HG03135 (cell line): ENCODE results near the gene UPP1.
"Not testable (repeated sequence)": the region's sequence is repeated elsewhere in the genome, so short reads cannot be mapped to it uniquely, and the experiment has no call there.

Experiments used
- ATAC-seq: cut with Tn5 transposase; IDR thresholded peaks from one replicate; pipeline ENCODE4 v1.9.1; 2021; ENCODE audit warnings: mild to moderate bottlenecking, moderate library complexity; ENCODE audit not compliant: unreplicated experiment

The UPP1 gene

GRCh38 chr7:48089046-48090003 is at the start of gene UPP1:
TSS of gene UPP1 (plus strand) at chr7:48089265. CDS start at chr7:48094784, 5,519 bp downstream.
- peak; percentile 55 for ATAC-seq

- ATAC-seq, result no peak
Observed at GRCh38 chr7:48040944-48041652, 48.0 kb upstream of the UPP1 start.

- no peak for ATAC-seq
Observed at GRCh38 chr7:48041653-48041970, 47.5 kb upstream of the UPP1 start.

GRCh38 chr7:48042216-48042615 is 46.8 kb upstream of the UPP1 start:
- ATAC-seq, result no peak

- ATAC-seq, result no peak
Observed at GRCh38 chr7:48042636-48043035, 46.4 kb upstream of the UPP1 start.

- ATAC-seq, result no peak
Observed at GRCh38 chr7:48045195-48045765, 43.8 kb upstream of the UPP1 start.

- ATAC-seq, result no peak
Observed at GRCh38 chr7:48046458-48046857, 42.6 kb upstream of the UPP1 start.

GRCh38 chr7:48048113-48048512 is 41.0 kb upstream of the UPP1 start:
- ATAC-seq, result no peak

GRCh38 chr7:48049850-48050249 is 39.2 kb upstream of the UPP1 start:
- ATAC-seq, result no peak

- ATAC-seq, result no peak
Observed at GRCh38 chr7:48052748-48053147, 36.3 kb upstream of the UPP1 start.

- no peak for ATAC-seq
Observed at GRCh38 chr7:48053736-48054135, 35.3 kb upstream of the UPP1 start.

GRCh38 chr7:48058990-48059389 is 30.1 kb upstream of the UPP1 start:
- ATAC-seq, result no peak

GRCh38 chr7:48059706-48060105 is 29.4 kb upstream of the UPP1 start:
- no peak for ATAC-seq

- ATAC-seq, result no peak
Observed at GRCh38 chr7:48063985-48064384, 25.1 kb upstream of the UPP1 start.

- ATAC-seq, result no peak
Observed at GRCh38 chr7:48067475-48067874, 21.6 kb upstream of the UPP1 start.

- no peak for ATAC-seq
Observed at GRCh38 chr7:48074204-48074654, 14.8 kb upstream of the UPP1 start.

- ATAC-seq, result no peak
Observed at GRCh38 chr7:48077423-48077822, 11.6 kb upstream of the UPP1 start.

GRCh38 chr7:48078470-48078869 is 10.6 kb upstream of the UPP1 start:
- no peak for ATAC-seq

- not testable (repeated sequence) for ATAC-seq
Observed at GRCh38 chr7:48082378-48082777, 6.7 kb upstream of the UPP1 start.

- no peak for ATAC-seq
Observed at GRCh38 chr7:48083114-48083830, 5.8 kb upstream of the UPP1 start.
